Measurements from ENCODE around the gene MSN. TPM values are rescaled to one million over a fixed set of nuclear protein-coding genes. Genes with fewer than 3 reads are reported as not detected.
A peak's percentile ranks its signal among the peaks of the same experiment; 100 is the strongest.

MSN gene
- total and polyA plus RNA-seq, 9 donors = 96.6 to 168 (median 129) TPM

- DNase-seq = no peak
- H3K36me3 ChIP-seq (ENCODE audit: control insufficient read depth, insufficient read depth, low read length) = no peaks in the 10 kb centered on the region
- WGBS (ENCODE audit: insufficient coverage) = 100% methylated on average over 1 of the region's 3 CpGs
- H3K27me3 ChIP-seq (ENCODE audit: control insufficient read depth, insufficient read depth, low read length) = no peaks in the 10 kb centered on the region
- H3K27ac ChIP-seq (ENCODE audit: low read length) = no peak overlapping the region
- peaks cover 13% of the 10 kb centered on the region for H3K4me1 ChIP-seq (ENCODE audit: control insufficient read depth, insufficient read depth, low read length)
- H3K9me3 ChIP-seq (replicated peaks; ENCODE audit: control insufficient read depth, low read depth, low read length) = no peaks in the 10 kb centered on the region
- H3K4me3 ChIP-seq (ENCODE audit: low read length) = no peak overlapping the region
These were observed 19.9 kb downstream of the MSN start for GRCh38 chrX:65687367-65687766.

GRCh38 chrX:65688403-65688871, 21.0 kb downstream of the MSN start:
- DNase-seq = no peak
- H3K27me3 ChIP-seq (ENCODE audit: control insufficient read depth, insufficient read depth, low read length) = no peaks in the 10 kb centered on the region
- H3K27ac ChIP-seq (ENCODE audit: low read length) = no peak overlapping the region
- no peaks in the 10 kb centered on the region for H3K36me3 ChIP-seq (ENCODE audit: control insufficient read depth, insufficient read depth, low read length)
- 61% methylated on average over 2 of the region's 3 CpGs for WGBS (ENCODE audit: insufficient coverage)
- no peaks in the 10 kb centered on the region for H3K9me3 ChIP-seq (replicated peaks; ENCODE audit: control insufficient read depth, low read depth, low read length)
- H3K4me3 ChIP-seq (ENCODE audit: low read length) = no peak overlapping the region
- peaks cover 13% of the 10 kb centered on the region for H3K4me1 ChIP-seq (ENCODE audit: control insufficient read depth, insufficient read depth, low read length)

GRCh38 chrX:65689377-65689776, 21.9 kb downstream of the MSN start:
- H3K4me1 ChIP-seq (ENCODE audit: control insufficient read depth, insufficient read depth, low read length) = peaks cover 13% of the 10 kb centered on the region
- 60% methylated on average over 1 of the region's 2 CpGs for WGBS (ENCODE audit: insufficient coverage)
- no peaks in the 10 kb centered on the region for H3K36me3 ChIP-seq (ENCODE audit: control insufficient read depth, insufficient read depth, low read length)
- H3K27ac ChIP-seq (ENCODE audit: low read length) = no peak overlapping the region
- H3K9me3 ChIP-seq (replicated peaks; ENCODE audit: control insufficient read depth, low read depth, low read length) = no peaks in the 10 kb centered on the region
- no peaks in the 10 kb centered on the region for H3K27me3 ChIP-seq (ENCODE audit: control insufficient read depth, insufficient read depth, low read length)
- no peak overlapping the region for H3K4me3 ChIP-seq (ENCODE audit: low read length)
- DNase-seq = no peak

GRCh38 chrX:65690057-65690855, 22.8 kb downstream of the MSN start:
- DNase-seq = no peak
- H3K4me1 ChIP-seq (ENCODE audit: control insufficient read depth, insufficient read depth, low read length) = peaks cover 13% of the 10 kb centered on the region
- 59% methylated on average over 3 of the region's 5 CpGs for WGBS (ENCODE audit: insufficient coverage)
- H3K27me3 ChIP-seq (ENCODE audit: control insufficient read depth, insufficient read depth, low read length) = no peaks in the 10 kb centered on the region
- no peak overlapping the region for H3K4me3 ChIP-seq (ENCODE audit: low read length)
- no peak overlapping the region for H3K27ac ChIP-seq (ENCODE audit: low read length)
- H3K9me3 ChIP-seq (replicated peaks; ENCODE audit: control insufficient read depth, low read depth, low read length) = no peaks in the 10 kb centered on the region
- no peaks in the 10 kb centered on the region for H3K36me3 ChIP-seq (ENCODE audit: control insufficient read depth, insufficient read depth, low read length)

GRCh38 chrX:65695849-65696449, 28.5 kb downstream of the MSN start:
- peak overlapping the region; percentile 73 for H3K27ac ChIP-seq (ENCODE audit: low read length)
- H3K4me3 ChIP-seq (ENCODE audit: low read length) = no peak overlapping the region
- H3K4me1 ChIP-seq (ENCODE audit: control insufficient read depth, insufficient read depth, low read length) = peaks cover 6% of the 10 kb centered on the region
- peaks cover 1% of the 10 kb centered on the region for H3K36me3 ChIP-seq (ENCODE audit: control insufficient read depth, insufficient read depth, low read length)
- peaks cover 2% of the 10 kb centered on the region for H3K9me3 ChIP-seq (replicated peaks; ENCODE audit: control insufficient read depth, low read depth, low read length)
- no peak for DNase-seq
- no CpG with 5 or more reads among the region's 3 CpGs for WGBS (ENCODE audit: insufficient coverage)
- no peaks in the 10 kb centered on the region for H3K27me3 ChIP-seq (ENCODE audit: control insufficient read depth, insufficient read depth, low read length)

GRCh38 chrX:65696613-65697012, 29.2 kb downstream of the MSN start:
- WGBS (ENCODE audit: insufficient coverage) = 50% methylated on average over 1 of the region's 3 CpGs
- Histone ChIP-seq H3K4me1 (ENCODE audit: control insufficient read depth, insufficient read depth, low read length) (peaks cover 6% of the 10 kb centered on the region), H3K9me3 (replicated peaks; ENCODE audit: control insufficient read depth, low read depth, low read length) (peaks cover 2% of the 10 kb centered on the region), H3K27me3 (ENCODE audit: control insufficient read depth, insufficient read depth, low read length) (no peaks in the 10 kb centered on the region), H3K27ac (ENCODE audit: low read length) (peak overlapping the region; percentile 73), H3K36me3 (ENCODE audit: control insufficient read depth, insufficient read depth, low read length) (peaks cover 2% of the 10 kb centered on the region), H3K4me3 (ENCODE audit: low read length) (no peak overlapping the region)
- no peak for DNase-seq

GRCh38 chrX:65697211-65697641, 29.8 kb downstream of the MSN start:
- peak overlapping the region; percentile 73 for H3K27ac ChIP-seq (ENCODE audit: low read length)
- H3K4me1 ChIP-seq (ENCODE audit: control insufficient read depth, insufficient read depth, low read length) = peaks cover 6% of the 10 kb centered on the region
- no peaks in the 10 kb centered on the region for H3K27me3 ChIP-seq (ENCODE audit: control insufficient read depth, insufficient read depth, low read length)
- 67% methylated on average over 1 of the region's 2 CpGs for WGBS (ENCODE audit: insufficient coverage)
- DNase-seq = no peak
- no peak overlapping the region for H3K4me3 ChIP-seq (ENCODE audit: low read length)
- H3K36me3 ChIP-seq (ENCODE audit: control insufficient read depth, insufficient read depth, low read length) = peaks cover 2% of the 10 kb centered on the region
- H3K9me3 ChIP-seq (replicated peaks; ENCODE audit: control insufficient read depth, low read depth, low read length) = peaks cover 2% of the 10 kb centered on the region

GRCh38 chrX:65697915-65698796, 30.7 kb downstream of the MSN start:
- peak; percentile 54 for DNase-seq
- Histone ChIP-seq H3K4me3 (ENCODE audit: low read length) (no peak overlapping the region), H3K9me3 (replicated peaks; ENCODE audit: control insufficient read depth, low read depth, low read length) (peaks cover 2% of the 10 kb centered on the region), H3K27me3 (ENCODE audit: control insufficient read depth, insufficient read depth, low read length) (no peaks in the 10 kb centered on the region), H3K4me1 (ENCODE audit: control insufficient read depth, insufficient read depth, low read length) (peaks cover 6% of the 10 kb centered on the region), H3K36me3 (ENCODE audit: control insufficient read depth, insufficient read depth, low read length) (peaks cover 2% of the 10 kb centered on the region), H3K27ac (ENCODE audit: low read length) (peak overlapping the region; percentile 79)
- WGBS (ENCODE audit: insufficient coverage) = no CpG with 5 or more reads among the region's 6 CpGs

GRCh38 chrX:65702956-65703355, 35.5 kb downstream of the MSN start:
- DNase-seq = no peak
- Histone ChIP-seq H3K4me3 (ENCODE audit: low read length) (no peak overlapping the region), H3K4me1 (ENCODE audit: control insufficient read depth, insufficient read depth, low read length) (peaks cover 29% of the 10 kb centered on the region), H3K36me3 (ENCODE audit: control insufficient read depth, insufficient read depth, low read length) (peaks cover 2% of the 10 kb centered on the region), H3K9me3 (replicated peaks; ENCODE audit: control insufficient read depth, low read depth, low read length) (peaks cover 2% of the 10 kb centered on the region), H3K27ac (ENCODE audit: low read length) (no peak overlapping the region), H3K27me3 (ENCODE audit: control insufficient read depth, insufficient read depth, low read length) (no peaks in the 10 kb centered on the region)
- WGBS (ENCODE audit: insufficient coverage) = no CpG with 5 or more reads among the region's 2 CpGs

- H3K4me1 ChIP-seq (ENCODE audit: control insufficient read depth, insufficient read depth, low read length) = peaks cover 29% of the 10 kb centered on the region
- DNase-seq = no peak
These were observed 38.0 kb downstream of the MSN start for GRCh38 chrX:65705439-65705838.

More at GRCh38 chrX:65705439-65705838, 38.0 kb downstream of the MSN start:
- Histone ChIP-seq H3K4me3 (ENCODE audit: low read length) (no peak overlapping the region), H3K9me3 (replicated peaks; ENCODE audit: control insufficient read depth, low read depth, low read length) (peaks cover 2% of the 10 kb centered on the region), H3K27ac (ENCODE audit: low read length) (peak overlapping the region; percentile 75), H3K27me3 (ENCODE audit: control insufficient read depth, insufficient read depth, low read length) (no peaks in the 10 kb centered on the region), H3K36me3 (ENCODE audit: control insufficient read depth, insufficient read depth, low read length) (peaks cover 2% of the 10 kb centered on the region)
- WGBS (ENCODE audit: insufficient coverage) = 0% methylated on average over 1 of the region's 5 CpGs
